GM03348 (cell line): ENCODE data around the gene CCDC51.
"Not testable (repeated sequence)": the region's sequence is repeated elsewhere in the genome, so short reads cannot be mapped to it uniquely, and the experiment has no call there.

ENCODE experiments used
- DNase-seq: peaks from one replicate; pipeline ENCODE4 v3.0.0; 2012; ENCODE audit warnings: low spot score

CCDC51 gene

GRCh38 chr3:48439820-48440589, at the start of gene CCDC51, which contains the start of gene TMA7:
TSS of gene CCDC51 (minus strand) at chr3:48440119. CDS start at chr3:48435128, 4,991 bp downstream.
TSS of gene TMA7 (plus strand) at chr3:48440257. CDS start at chr3:48440297, 40 bp downstream.
- DNase-seq = peak; percentile 98

- no peak for DNase-seq
These were observed 47.0 kb upstream of the CCDC51 start for GRCh38 chr3:48486952-48487351.

- DNase-seq = not testable (repeated sequence)
These were observed 42.9 kb upstream of the CCDC51 start for GRCh38 chr3:48482822-48483221.

- DNase-seq = not testable (repeated sequence)
These were observed 41.0 kb upstream of the CCDC51 start for GRCh38 chr3:48480891-48481290.

- no peak for DNase-seq
These were observed 39.0 kb upstream of the CCDC51 start for GRCh38 chr3:48478626-48479555.

GRCh38 chr3:48477959-48478520, 38.1 kb upstream of the CCDC51 start:
- DNase-seq = no peak

GRCh38 chr3:48476426-48477053, 36.6 kb upstream of the CCDC51 start:
- DNase-seq = no peak

- DNase-seq = no peak
These were observed 35.3 kb upstream of the CCDC51 start for GRCh38 chr3:48475188-48475587.

GRCh38 chr3:48474619-48475018, 34.7 kb upstream of the CCDC51 start:
- no peak for DNase-seq

- DNase-seq = not testable (repeated sequence)
These were observed 34.1 kb upstream of the CCDC51 start for GRCh38 chr3:48474031-48474430.

GRCh38 chr3:48473617-48473952, 33.7 kb upstream of the CCDC51 start:
- DNase-seq = no peak

- DNase-seq = peak; percentile 89
These were observed 33.2 kb upstream of the CCDC51 start for GRCh38 chr3:48472923-48473616.

- DNase-seq = no peak
These were observed 32.7 kb upstream of the CCDC51 start for GRCh38 chr3:48472673-48472922.

GRCh38 chr3:48470286-48470685, 30.4 kb upstream of the CCDC51 start:
- no peak for DNase-seq

GRCh38 chr3:48469046-48469915, 29.4 kb upstream of the CCDC51 start:
- no peak for DNase-seq

GRCh38 chr3:48468329-48468731, 28.4 kb upstream of the CCDC51 start:
- DNase-seq = no peak

- DNase-seq = no peak
These were observed 27.8 kb upstream of the CCDC51 start for GRCh38 chr3:48467473-48468267.

- no peak for DNase-seq
These were observed 27.2 kb upstream of the CCDC51 start for GRCh38 chr3:48467110-48467454.

GRCh38 chr3:48466386-48467109, 26.6 kb upstream of the CCDC51 start:
- no peak for DNase-seq
